ENCODE measurements around the gene IL3.

DNA sequence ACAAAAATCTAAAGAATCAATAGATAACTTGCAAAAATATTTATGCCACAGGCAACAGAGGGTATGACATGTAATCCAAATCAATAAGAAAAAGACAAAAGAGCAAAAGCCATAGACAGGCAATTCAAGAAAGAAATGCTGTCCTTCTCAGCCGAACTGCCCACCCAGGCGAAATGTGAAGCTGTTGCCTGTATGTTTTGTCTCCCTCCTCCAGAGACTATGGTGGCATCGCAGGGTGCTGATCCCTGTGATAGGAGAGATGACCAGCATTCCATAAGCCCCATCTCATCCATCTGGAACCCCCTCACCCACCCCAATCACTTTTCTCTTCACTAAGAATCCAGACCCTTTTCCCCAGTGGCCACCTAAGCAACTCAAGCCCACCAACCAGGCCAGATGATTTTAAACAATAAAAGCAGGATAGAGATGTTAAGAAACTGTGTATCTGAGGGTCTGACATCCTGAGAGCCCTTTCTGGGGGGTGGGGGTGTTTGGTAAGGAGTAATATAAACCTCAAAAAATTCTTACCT lies 43.7 kb upstream of the IL3 start:
- TF ChIP-seq EZH2phosphoT487 (IDR thresholded peaks at IDR 0.05; ENCODE audit: borderline replicate concordance): no peak
- TF ChIP-seq, protein P1, sequence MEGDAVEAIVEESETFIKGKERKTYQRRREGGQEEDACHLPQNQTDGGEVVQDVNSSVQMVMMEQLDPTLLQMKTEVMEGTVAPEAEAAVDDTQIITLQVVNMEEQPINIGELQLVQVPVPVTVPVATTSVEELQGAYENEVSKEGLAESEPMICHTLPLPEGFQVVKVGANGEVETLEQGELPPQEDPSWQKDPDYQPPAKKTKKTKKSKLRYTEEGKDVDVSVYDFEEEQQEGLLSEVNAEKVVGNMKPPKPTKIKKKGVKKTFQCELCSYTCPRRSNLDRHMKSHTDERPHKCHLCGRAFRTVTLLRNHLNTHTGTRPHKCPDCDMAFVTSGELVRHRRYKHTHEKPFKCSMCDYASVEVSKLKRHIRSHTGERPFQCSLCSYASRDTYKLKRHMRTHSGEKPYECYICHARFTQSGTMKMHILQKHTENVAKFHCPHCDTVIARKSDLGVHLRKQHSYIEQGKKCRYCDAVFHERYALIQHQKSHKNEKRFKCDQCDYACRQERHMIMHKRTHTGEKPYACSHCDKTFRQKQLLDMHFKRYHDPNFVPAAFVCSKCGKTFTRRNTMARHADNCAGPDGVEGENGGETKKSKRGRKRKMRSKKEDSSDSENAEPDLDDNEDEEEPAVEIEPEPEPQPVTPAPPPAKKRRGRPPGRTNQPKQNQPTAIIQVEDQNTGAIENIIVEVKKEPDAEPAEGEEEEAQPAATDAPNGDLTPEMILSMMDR (conservative IDR thresholded peaks at IDR 0.05; ENCODE audit: low read length): no peak

Measured in Loucy (cell line).